IMR-90 (cell line): ENCODE measurements around the gene AGK. TPM values are rescaled to one million over a fixed set of nuclear protein-coding genes. Genes with fewer than 3 reads are reported as not detected.
A peak's percentile ranks its signal among the peaks of the same experiment; 100 is the strongest.

ENCODE experiments used
- ATAC-seq: fragments of 200-7000 bp; cut with Tn5 transposase; 2 replicates; pipeline ENCODE4 v1.9.1; 2020; ENCODE audit warnings: low read depth, mild to moderate bottlenecking, moderate library complexity
- BruUV-seq: library from RNA; stranded (reverse); fragments of 400-500 nt; replicated peaks from 2 replicates; lab custom pipeline; 2021; lab: Mats Ljungman, UMichigan
- CTCF ChIA-PET: fragments of 300-600 bp; formaldehyde crosslinking; extraction: SDS; loops from one replicate; lab custom pipeline; 2021; ENCODE audit warnings: antibody characterized with exemption; lab: Yijun Ruan, JAX
- POLR2A ChIA-PET: fragments of 300-600 bp; sonication (Branson Sonifier 250); formaldehyde crosslinking; loops from one replicate; lab custom pipeline; 2022; ENCODE audit warnings: antibody characterized with exemption; ENCODE audit not compliant: unreplicated experiment; lab: Charles Lee
- DNase-seq: peaks from one replicate; pipeline ENCODE4 v3.0.0; 2013
- H2AFZ ChIP-seq: replicated peaks from 2 replicates; pipeline ENCODE3; 2013; ENCODE audit warnings: low read length, mild to moderate bottlenecking; ENCODE audit not compliant: poor library complexity
- H2AK5ac ChIP-seq: 2 replicates; pipeline ENCODE4 v1.6.1; 2013; ENCODE audit warnings: low read depth, low read length, inconsistent platforms
- H2AK9ac ChIP-seq: replicated peaks from 2 replicates; pipeline ENCODE3; 2013; ENCODE audit warnings: mild to moderate bottlenecking, low read depth, low read length, moderate library complexity; ENCODE audit not compliant: poor library complexity
- H2BK120ac ChIP-seq: 2 replicates; pipeline ENCODE4 v1.6.1; 2013; ENCODE audit warnings: low read depth, low read length, inconsistent platforms
- H2BK15ac ChIP-seq: 3 replicates; pipeline ENCODE4 v1.6.1; 2013; ENCODE audit warnings: low read depth, low read length, inconsistent platforms
- H2BK20ac ChIP-seq: 2 replicates; pipeline ENCODE4 v1.6.1; 2013; ENCODE audit warnings: low read depth, mild to moderate bottlenecking, inconsistent platforms, low read length, moderate library complexity
- H2BK5ac ChIP-seq: 2 replicates; pipeline ENCODE4 v1.6.1; 2013; ENCODE audit warnings: mild to moderate bottlenecking, low read depth, low read length, inconsistent platforms; ENCODE audit not compliant: poor library complexity, severe bottlenecking
- H3K14ac ChIP-seq: replicated peaks from 2 replicates; pipeline ENCODE4 v1.6.1; 2013; ENCODE audit warnings: low read depth, low read length, inconsistent platforms
- H3K18ac ChIP-seq: 2 replicates; pipeline ENCODE4 v1.6.1; 2013; ENCODE audit warnings: low read depth, low read length, control low read depth
- H3K23ac ChIP-seq: 2 replicates; pipeline ENCODE4 v1.6.1; 2013; ENCODE audit warnings: low read depth, low read length, inconsistent platforms
- H3K27ac ChIP-seq: 2 replicates; pipeline ENCODE4 v1.5.1; 2013; ENCODE audit warnings: mild to moderate bottlenecking, control low read depth, low read length; ENCODE audit not compliant: insufficient read depth
- H3K27me3 ChIP-seq: 2 replicates; pipeline ENCODE4 v1.6.1; 2013; ENCODE audit warnings: low read length; ENCODE audit not compliant: control insufficient read depth, insufficient read depth
- H3K36me3 ChIP-seq: 2 replicates; pipeline ENCODE4 v1.6.1; 2013; ENCODE audit warnings: low read length, mixed read lengths; ENCODE audit not compliant: control insufficient read depth, insufficient read depth
- H3K4ac ChIP-seq: 2 replicates; pipeline ENCODE4 v1.6.1; 2013; ENCODE audit warnings: low read depth, low read length, inconsistent platforms
- H3K4me1 ChIP-seq: 2 replicates; pipeline ENCODE4 v1.6.1; 2013; ENCODE audit warnings: low read length, mixed read lengths; ENCODE audit not compliant: control insufficient read depth, insufficient read depth
- H3K4me2 ChIP-seq: 2 replicates; pipeline ENCODE4 v1.6.1; 2013; ENCODE audit warnings: low read depth, mild to moderate bottlenecking, control low read depth, low read length, moderate library complexity
- H3K4me3 ChIP-seq: 2 replicates; pipeline ENCODE4 v1.5.1; 2013; ENCODE audit warnings: low read depth, mild to moderate bottlenecking, control low read depth, low read length, moderate library complexity; ENCODE audit not compliant: insufficient read depth
- H3K56ac ChIP-seq: 2 replicates; pipeline ENCODE4 v1.6.1; 2013; ENCODE audit warnings: low read length, inconsistent platforms; ENCODE audit not compliant: insufficient read depth; ENCODE audit errors: extremely low read depth
- H3K79me1 ChIP-seq, 2 experiments: 2 replicates each; pipeline ENCODE4 v1.6.1; 2013; ENCODE audit warnings: low read length in 2 of 2, inconsistent platforms in 1 of 2, low read depth in 1 of 2
- H3K9ac ChIP-seq: 2 replicates; pipeline ENCODE4 v1.6.1; 2013; ENCODE audit warnings: low read depth, low read length, control low read depth
- H3K9me1 ChIP-seq: 2 replicates; pipeline ENCODE4 v1.6.1; 2013; ENCODE audit warnings: low read length, inconsistent platforms; ENCODE audit not compliant: insufficient read depth
- H3K9me3 ChIP-seq: 2 replicates; pipeline ENCODE4 v1.6.1; 2013; ENCODE audit warnings: low read length; ENCODE audit not compliant: control insufficient read depth, insufficient read depth
- H4K20me1 ChIP-seq: 2 replicates; pipeline ENCODE4 v1.6.1; 2013; ENCODE audit warnings: low read length, inconsistent platforms; ENCODE audit not compliant: insufficient read depth
- H4K5ac ChIP-seq: 2 replicates; pipeline ENCODE4 v1.6.1; 2013; ENCODE audit warnings: mild to moderate bottlenecking, low read depth, low read length, control low read depth
- H4K8ac ChIP-seq, 2 experiments: 2 replicates each; pipeline ENCODE4 v1.6.1; 2013; ENCODE audit warnings: low read depth in 2 of 2, low read length in 2 of 2, control low read depth in 1 of 2, inconsistent platforms in 1 of 2
- H4K91ac ChIP-seq: 2 replicates; pipeline ENCODE4 v1.6.1; 2013; ENCODE audit warnings: low read depth, low read length, inconsistent platforms; ENCODE audit not compliant: insufficient read depth
- CEBPB ChIP-seq: IDR thresholded peaks from 2 replicates; pipeline ENCODE4 v1.6.1; 2012; ENCODE audit warnings: low read depth, low read length, improper control_type of control experiment
- CHD1 ChIP-seq: IDR thresholded peaks from 2 replicates; pipeline ENCODE4 v1.6.1; 2012; ENCODE audit warnings: low read depth, low read length, improper control_type of control experiment
- FOS ChIP-seq: fragments of 150-350 bp; IDR thresholded peaks from 2 replicates; pipeline ENCODE4 v1.6.1; 2016; ENCODE audit warnings: low read depth, low read length
- MAFK ChIP-seq: IDR thresholded peaks from 2 replicates; pipeline ENCODE4 v1.6.1; 2012; ENCODE audit warnings: low read depth, low read length, improper control_type of control experiment
- MAZ ChIP-seq: IDR thresholded peaks from 2 replicates; pipeline ENCODE4 v1.6.1; 2012; ENCODE audit warnings: low read depth, mild to moderate bottlenecking, low read length, improper control_type of control experiment, moderate library complexity, borderline replicate concordance
- MXI1 ChIP-seq: IDR thresholded peaks from 2 replicates; pipeline ENCODE4 v1.6.1; 2012; ENCODE audit warnings: low read depth, mild to moderate bottlenecking, low read length, moderate library complexity, borderline replicate concordance
- POLR2A ChIP-seq: IDR thresholded peaks from 2 replicates; pipeline ENCODE4 v1.6.1; 2012; ENCODE audit warnings: mild to moderate bottlenecking, low read depth, low read length
- RAD21 ChIP-seq: IDR thresholded peaks from 2 replicates; pipeline ENCODE4 v1.6.1; 2012; ENCODE audit warnings: low read length, improper control_type of control experiment
- SMC3 ChIP-seq: fragments of 150-350 bp; IDR thresholded peaks from 2 replicates; pipeline ENCODE4 v1.6.1; 2016; ENCODE audit warnings: low read depth, mild to moderate bottlenecking, antibody characterized with exemption, low read length, moderate library complexity
- dilution Hi-C: fragments of 300-500 bp; cut with HindIII; formaldehyde crosslinking; loops from one replicate; pipeline ENCODE4 v1.14.3; 2018; ENCODE audit warnings: low sequenced_read_pairs; ENCODE audit not compliant: unreplicated experiment
- in situ Hi-C: fragments of 300-500 bp; cut with MboI; formaldehyde crosslinking; loops from 3 replicates; pipeline ENCODE4 v1.14.3; 2019; ENCODE audit warnings: low sequenced_read_pairs, inconsistent platforms, mixed read lengths
- intact Hi-C: fragments of 100-400 bp; cut with micrococcal nuclease; formaldehyde crosslinking; loops from 2 replicates; pipeline ENCODE4 v1.10.0; 2022
- polyA plus RNA-seq, 3 experiments: library from polyadenylated mRNA; depleted of rRNA; stranded (reverse); fragments of >200 nt; gene quantifications; 2 replicates each; pipeline ENCODE4 v1.2.3, GENCODE V29; 2012; ENCODE audit warnings: low replicate concordance in 1 of 3
- total RNA-seq: library from RNA; depleted of rRNA; stranded (reverse); fragments of >200 nt; gene quantifications from 2 replicates; pipeline ENCODE4 v1.2.3, GENCODE V29; 2012
- TF ChIP-seq, protein P1 (sequence below): fragments of 150-350 bp; IDR thresholded peaks from 2 replicates; pipeline ENCODE4 v1.6.1; 2017; ENCODE audit warnings: mild to moderate bottlenecking, antibody characterized with exemption, low read length, low read depth
- TF ChIP-seq, protein P2 (sequence below): fragments of 150-350 bp; IDR thresholded peaks from 2 replicates; pipeline ENCODE4 v1.6.1; 2016; ENCODE audit warnings: low read depth, mild to moderate bottlenecking, low read length, moderate library complexity, borderline replicate concordance
- TF ChIP-seq, protein P3 (sequence below): conservative IDR thresholded peaks from 2 replicates; pipeline ENCODE4 v1.5.1; 2012; ENCODE audit warnings: mild to moderate bottlenecking, low read depth, low read length, improper control_type of control experiment

The AGK gene
- total and polyA plus RNA-seq, 2 of the 4 experiments (the other 2 are of a cell fraction): 35.5 to 37.3 TPM

DNA sequence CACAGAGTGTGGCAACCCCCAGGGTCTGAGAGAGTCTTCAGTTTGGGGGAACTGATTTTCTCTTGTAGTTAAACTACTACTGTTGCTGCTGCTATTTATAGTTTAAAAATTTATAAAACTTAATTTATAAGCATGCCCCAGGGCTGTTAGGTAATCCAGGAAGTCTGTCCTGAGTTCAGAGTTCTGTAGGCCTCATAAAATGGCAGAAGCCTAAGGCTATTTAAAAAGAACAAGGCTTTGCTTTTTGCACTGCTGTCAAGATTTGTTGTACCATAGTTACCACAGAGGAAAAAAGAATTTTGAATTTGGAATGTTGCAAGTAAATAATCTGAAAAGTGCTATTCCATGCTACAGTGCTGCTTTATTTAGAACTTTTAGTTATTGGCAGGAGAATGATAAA is 66.1 kb downstream of the AGK start:
- H4K8ac ChIP-seq: no peak overlapping the region
- H2BK15ac ChIP-seq: no peak overlapping the region
- H3K4me2 ChIP-seq: no peak overlapping the region
- no peaks in the 10 kb centered on the region for H4K20me1 ChIP-seq
- in situ Hi-C loops: no loop called here
- ATAC-seq (no peak), DNase-seq (peak; percentile 4)
- H3K14ac ChIP-seq: no peak overlapping the region
- no peak overlapping the region for H2AK9ac ChIP-seq
- H3K4me3 ChIP-seq: no peak overlapping the region
- intact Hi-C loops: no loop called here
- no peak overlapping the region for H3K27ac ChIP-seq
- POLR2A ChIA-PET: no interaction called here
- dilution Hi-C loops: no loop called here
- H3K9ac ChIP-seq: no peak overlapping the region
- H2AK5ac ChIP-seq: no peak overlapping the region
- H2BK20ac ChIP-seq: no peak overlapping the region
- no peak overlapping the region for H2BK120ac ChIP-seq
- H3K56ac ChIP-seq: no peak overlapping the region
- no peak overlapping the region for H2AFZ ChIP-seq
- no peak overlapping the region for H2BK5ac ChIP-seq
- BruUV-seq: no TSS peak
- peaks cover 2% of the 10 kb centered on the region for H3K36me3 ChIP-seq
- H3K4ac ChIP-seq: no peak overlapping the region
- no peaks in the 10 kb centered on the region for H3K9me3 ChIP-seq
- H4K5ac ChIP-seq: no peak overlapping the region
- no peaks in the 10 kb centered on the region for H3K79me1 ChIP-seq
- TF ChIP-seq, protein P1, sequence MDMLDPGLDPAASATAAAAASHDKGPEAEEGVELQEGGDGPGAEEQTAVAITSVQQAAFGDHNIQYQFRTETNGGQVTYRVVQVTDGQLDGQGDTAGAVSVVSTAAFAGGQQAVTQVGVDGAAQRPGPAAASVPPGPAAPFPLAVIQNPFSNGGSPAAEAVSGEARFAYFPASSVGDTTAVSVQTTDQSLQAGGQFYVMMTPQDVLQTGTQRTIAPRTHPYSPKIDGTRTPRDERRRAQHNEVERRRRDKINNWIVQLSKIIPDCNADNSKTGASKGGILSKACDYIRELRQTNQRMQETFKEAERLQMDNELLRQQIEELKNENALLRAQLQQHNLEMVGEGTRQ: no peak
- TF ChIP-seq CHD1: no peak
- TF ChIP-seq MAZ: no peak
- no peak for TF ChIP-seq FOS
- TF ChIP-seq MXI1: no peak
- TF ChIP-seq RAD21: no peak
- TF ChIP-seq, protein P2, sequence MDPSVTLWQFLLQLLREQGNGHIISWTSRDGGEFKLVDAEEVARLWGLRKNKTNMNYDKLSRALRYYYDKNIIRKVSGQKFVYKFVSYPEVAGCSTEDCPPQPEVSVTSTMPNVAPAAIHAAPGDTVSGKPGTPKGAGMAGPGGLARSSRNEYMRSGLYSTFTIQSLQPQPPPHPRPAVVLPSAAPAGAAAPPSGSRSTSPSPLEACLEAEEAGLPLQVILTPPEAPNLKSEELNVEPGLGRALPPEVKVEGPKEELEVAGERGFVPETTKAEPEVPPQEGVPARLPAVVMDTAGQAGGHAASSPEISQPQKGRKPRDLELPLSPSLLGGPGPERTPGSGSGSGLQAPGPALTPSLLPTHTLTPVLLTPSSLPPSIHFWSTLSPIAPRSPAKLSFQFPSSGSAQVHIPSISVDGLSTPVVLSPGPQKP: no peak
- TF ChIP-seq MAFK: no peak
- TF ChIP-seq SMC3: no peak
- no peak for TF ChIP-seq POLR2A
- TF ChIP-seq, protein P3, sequence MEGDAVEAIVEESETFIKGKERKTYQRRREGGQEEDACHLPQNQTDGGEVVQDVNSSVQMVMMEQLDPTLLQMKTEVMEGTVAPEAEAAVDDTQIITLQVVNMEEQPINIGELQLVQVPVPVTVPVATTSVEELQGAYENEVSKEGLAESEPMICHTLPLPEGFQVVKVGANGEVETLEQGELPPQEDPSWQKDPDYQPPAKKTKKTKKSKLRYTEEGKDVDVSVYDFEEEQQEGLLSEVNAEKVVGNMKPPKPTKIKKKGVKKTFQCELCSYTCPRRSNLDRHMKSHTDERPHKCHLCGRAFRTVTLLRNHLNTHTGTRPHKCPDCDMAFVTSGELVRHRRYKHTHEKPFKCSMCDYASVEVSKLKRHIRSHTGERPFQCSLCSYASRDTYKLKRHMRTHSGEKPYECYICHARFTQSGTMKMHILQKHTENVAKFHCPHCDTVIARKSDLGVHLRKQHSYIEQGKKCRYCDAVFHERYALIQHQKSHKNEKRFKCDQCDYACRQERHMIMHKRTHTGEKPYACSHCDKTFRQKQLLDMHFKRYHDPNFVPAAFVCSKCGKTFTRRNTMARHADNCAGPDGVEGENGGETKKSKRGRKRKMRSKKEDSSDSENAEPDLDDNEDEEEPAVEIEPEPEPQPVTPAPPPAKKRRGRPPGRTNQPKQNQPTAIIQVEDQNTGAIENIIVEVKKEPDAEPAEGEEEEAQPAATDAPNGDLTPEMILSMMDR: no peak
- no peak for TF ChIP-seq CEBPB
- H4K91ac ChIP-seq: no peak overlapping the region
- no peaks in the 10 kb centered on the region for H3K27me3 ChIP-seq
- no peak overlapping the region for H3K18ac ChIP-seq
- H3K9me1 ChIP-seq: no peaks in the 10 kb centered on the region
- CTCF ChIA-PET: no interaction called here
- no peak overlapping the region for H3K23ac ChIP-seq
- no peaks in the 10 kb centered on the region for H3K4me1 ChIP-seq
